AG04450 (cell line): ENCODE results near the gene SLC35F1. TPM values are rescaled to one million over a fixed set of nuclear protein-coding genes. Genes with fewer than 3 reads are reported as not detected.

ENCODE experiments used
- CTCF ChIA-PET: fragments of 300-600, 350-600 bp; formaldehyde crosslinking; extraction: SDS; loops from one replicate; lab custom pipeline; 2022; ENCODE audit warnings: antibody characterized with exemption, inconsistent platforms; lab: Charles Lee
- POLR2A ChIA-PET: fragments of 350-600 bp; formaldehyde crosslinking; extraction: SDS; loops from one replicate; lab custom pipeline; 2021; ENCODE audit warnings: antibody characterized with exemption, inconsistent platforms; lab: Yijun Ruan, JAX
- DNase-seq: peaks from one replicate; pipeline ENCODE4 v3.0.0-alpha.2; 2011; ENCODE audit warnings: low read depth, low spot score
- H3K27ac ChIP-seq: one replicate; pipeline ENCODE4 v1.5.1; 2012; ENCODE audit warnings: low read depth, low read length, control low read depth
- H3K27me3 ChIP-seq: one replicate; pipeline ENCODE4 v1.6.0; 2012; ENCODE audit warnings: low read length; ENCODE audit not compliant: control insufficient read depth, insufficient read depth
- H3K4me3 ChIP-seq: 2 replicates; pipeline ENCODE4 v1.5.1; 2011; ENCODE audit warnings: mild to moderate bottlenecking, low read depth, low read length, control low read depth
- H3K9me3 ChIP-seq: 2 replicates; pipeline ENCODE4 v1.5.1; 2012; ENCODE audit warnings: low read length; ENCODE audit not compliant: control insufficient read depth, insufficient read depth
- polyA plus RNA-seq: library from polyadenylated mRNA; depleted of rRNA; stranded (reverse); fragments of >200 nt; gene quantifications from 2 replicates; pipeline ENCODE4 v1.2.3, GENCODE V29; 2011
- TF ChIP-seq, protein P1 (sequence below): IDR thresholded peaks from 2 replicates; pipeline ENCODE4 v1.5.1; 2011; ENCODE audit warnings: low read depth, low read length, control low read depth, inconsistent platforms

The SLC35F1 gene
- polyA plus RNA-seq, 1 experiment: 0.14 TPM

DNA sequence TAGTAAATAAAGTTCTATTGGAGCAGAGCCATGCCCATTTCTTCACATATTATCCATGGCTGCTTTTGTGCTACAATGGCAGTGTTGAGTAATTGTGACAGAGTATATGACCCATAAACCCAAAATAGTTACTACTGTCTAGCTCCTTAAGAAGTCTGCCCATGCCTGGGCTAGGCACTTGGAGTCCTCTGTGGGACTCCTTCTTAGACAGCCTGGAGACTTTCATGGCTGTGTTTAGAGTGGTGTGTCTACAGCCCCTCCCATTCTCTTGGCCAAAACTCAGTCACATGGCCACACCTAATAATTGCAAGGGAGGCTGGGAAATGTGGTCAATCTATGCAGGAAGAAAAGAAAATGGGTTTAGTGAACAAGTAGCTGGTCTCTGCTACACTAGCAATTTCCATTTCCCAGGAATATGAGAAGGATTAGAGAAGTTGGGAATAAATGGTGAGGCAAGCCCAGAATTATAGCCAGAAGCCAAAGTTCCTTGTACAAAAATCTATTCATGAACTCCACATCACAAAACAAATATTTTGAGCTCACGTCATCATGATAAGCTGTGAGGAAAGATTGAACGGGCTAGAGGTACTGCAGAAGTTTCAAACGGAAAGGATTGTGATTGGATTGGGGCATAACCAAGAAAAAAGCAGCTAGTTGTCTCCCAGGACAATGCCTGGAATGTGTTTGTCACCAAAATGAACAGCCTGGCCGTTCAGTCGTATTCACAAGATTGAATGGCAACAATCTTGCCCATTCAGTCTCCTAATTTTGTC is 389.3 kb downstream of the SLC35F1 start:
- TF ChIP-seq, protein P1, sequence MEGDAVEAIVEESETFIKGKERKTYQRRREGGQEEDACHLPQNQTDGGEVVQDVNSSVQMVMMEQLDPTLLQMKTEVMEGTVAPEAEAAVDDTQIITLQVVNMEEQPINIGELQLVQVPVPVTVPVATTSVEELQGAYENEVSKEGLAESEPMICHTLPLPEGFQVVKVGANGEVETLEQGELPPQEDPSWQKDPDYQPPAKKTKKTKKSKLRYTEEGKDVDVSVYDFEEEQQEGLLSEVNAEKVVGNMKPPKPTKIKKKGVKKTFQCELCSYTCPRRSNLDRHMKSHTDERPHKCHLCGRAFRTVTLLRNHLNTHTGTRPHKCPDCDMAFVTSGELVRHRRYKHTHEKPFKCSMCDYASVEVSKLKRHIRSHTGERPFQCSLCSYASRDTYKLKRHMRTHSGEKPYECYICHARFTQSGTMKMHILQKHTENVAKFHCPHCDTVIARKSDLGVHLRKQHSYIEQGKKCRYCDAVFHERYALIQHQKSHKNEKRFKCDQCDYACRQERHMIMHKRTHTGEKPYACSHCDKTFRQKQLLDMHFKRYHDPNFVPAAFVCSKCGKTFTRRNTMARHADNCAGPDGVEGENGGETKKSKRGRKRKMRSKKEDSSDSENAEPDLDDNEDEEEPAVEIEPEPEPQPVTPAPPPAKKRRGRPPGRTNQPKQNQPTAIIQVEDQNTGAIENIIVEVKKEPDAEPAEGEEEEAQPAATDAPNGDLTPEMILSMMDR: no peak
- CTCF ChIA-PET: interaction anchor here (1.2 kb wide), 1 partner anchor 10 kb away, joined by 3 read pairs; no protein-coding TSS in a partner anchor
- no peak overlapping the region for H3K4me3 ChIP-seq
- POLR2A ChIA-PET: interaction anchor here (0.6 kb wide), 2 partner anchors 132 to 259 kb away, joined by 3 to 8 read pairs; no protein-coding TSS in a partner anchor
- H3K9me3 ChIP-seq: no peaks in the 10 kb centered on the region
- H3K27ac ChIP-seq: no peak overlapping the region
- no peak for DNase-seq
- no peaks in the 10 kb centered on the region for H3K27me3 ChIP-seq

DNA sequence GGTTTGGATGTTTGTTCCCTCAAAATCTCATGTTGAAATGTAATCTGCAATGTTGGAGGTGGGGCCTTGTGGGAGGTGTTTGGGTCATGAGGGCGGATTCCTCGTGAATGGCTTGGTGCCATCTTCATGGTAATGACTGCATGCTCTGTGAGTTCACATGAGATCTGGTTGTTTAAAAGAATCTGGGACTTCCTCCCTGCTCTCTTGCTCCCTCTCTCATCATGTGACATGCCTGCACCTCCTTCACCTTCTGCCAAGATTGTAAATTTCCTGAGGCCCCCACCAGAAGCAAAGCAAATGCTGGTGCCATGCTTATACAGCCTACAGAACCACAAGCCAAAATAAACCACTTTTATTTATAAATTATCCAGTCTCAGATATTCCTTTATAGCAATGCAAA is 390.8 kb downstream of the SLC35F1 start:
- TF ChIP-seq, protein P1: no peak
- Histone ChIP-seq H3K27me3 (no peaks in the 10 kb centered on the region), H3K27ac (no peak overlapping the region), H3K9me3 (no peaks in the 10 kb centered on the region), H3K4me3 (no peak overlapping the region)
- ChIA-PET POLR2A (no interaction called here), CTCF (no interaction called here)
- no peak for DNase-seq

DNA sequence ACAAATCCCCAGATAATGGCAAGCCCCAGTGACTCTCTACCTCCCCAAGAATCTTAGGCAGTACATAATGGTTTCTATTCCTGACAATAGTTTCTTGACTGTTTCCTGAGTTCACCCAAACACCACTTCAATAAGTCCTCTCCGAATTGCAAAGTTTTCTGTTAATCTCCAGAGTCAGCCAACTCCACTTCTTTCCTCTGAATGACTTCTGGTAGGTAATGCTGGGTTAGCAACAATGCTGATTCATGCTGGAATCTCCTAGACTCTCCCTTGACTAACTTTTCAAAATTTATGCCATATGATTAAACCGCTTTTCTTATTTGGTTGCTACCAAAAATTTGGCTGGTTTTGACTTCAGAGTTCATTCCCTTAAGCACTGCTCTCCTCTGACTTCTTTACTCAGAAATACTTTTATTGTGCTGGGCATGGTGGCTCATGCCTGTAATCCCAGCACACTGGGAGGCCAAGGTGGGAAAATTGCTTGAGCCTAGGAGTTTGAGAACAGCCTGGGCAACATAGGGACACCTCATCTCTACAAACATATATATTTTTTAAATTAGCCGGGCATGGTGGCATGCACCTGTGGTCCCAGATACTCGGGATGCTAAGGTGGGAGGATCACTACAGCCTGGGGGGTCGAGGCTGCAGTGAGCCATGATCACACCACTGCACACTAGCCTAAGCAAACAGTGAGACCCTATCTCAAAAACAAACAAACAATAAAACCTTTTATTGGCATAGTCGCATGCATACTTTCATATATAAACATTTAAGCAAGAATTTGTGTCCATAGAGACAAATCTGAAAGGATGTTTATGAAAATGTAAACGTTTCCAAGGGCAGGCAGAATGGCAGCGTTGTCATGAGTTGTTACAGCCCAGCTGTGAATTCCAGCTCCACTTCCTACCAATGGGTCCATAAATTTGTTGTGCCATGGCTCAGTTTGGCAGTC is 391.7 kb downstream of the SLC35F1 start:
- Histone ChIP-seq H3K27me3 (no peaks in the 10 kb centered on the region), H3K9me3 (no peaks in the 10 kb centered on the region), H3K27ac (no peak overlapping the region), H3K4me3 (no peak overlapping the region)
- ChIA-PET CTCF (interaction anchor here (0.6 kb wide), 1 partner anchor 189 kb away, joined by 3 read pairs; no protein-coding TSS in a partner anchor), POLR2A (no interaction called here)
- DNase-seq: no peak
- TF ChIP-seq, protein P1: no peak

DNA sequence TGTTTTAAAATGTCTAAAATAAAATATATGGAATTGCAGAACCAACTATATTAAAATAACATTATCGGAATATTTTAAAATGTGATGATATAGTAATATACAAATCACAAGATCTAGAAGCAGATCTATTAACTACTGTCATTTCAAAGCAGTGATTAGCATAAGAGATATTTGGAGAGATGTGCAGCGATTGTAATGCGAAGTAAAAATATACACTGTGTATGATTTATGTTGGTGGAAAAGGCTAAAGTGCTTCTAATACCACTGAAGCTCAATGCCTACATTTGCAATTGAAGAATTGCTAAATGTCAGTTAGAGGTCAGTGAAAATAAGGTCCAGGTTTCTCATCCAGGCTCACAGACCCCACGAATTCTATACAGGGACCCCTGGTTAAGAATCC is 392.4 kb downstream of the SLC35F1 start:
- CTCF ChIA-PET: no interaction called here

More for the DNA sequence above, 392.4 kb downstream of the SLC35F1 start:
- POLR2A ChIA-PET: no interaction called here
- no peak overlapping the region for H3K4me3 ChIP-seq
- no peak overlapping the region for H3K27ac ChIP-seq
- DNase-seq: no peak
- TF ChIP-seq, protein P1: no peak
- no peaks in the 10 kb centered on the region for H3K27me3 ChIP-seq
- no peaks in the 10 kb centered on the region for H3K9me3 ChIP-seq
